ENCODE results near the gene BCL7A.

Gene BCL7A

GRCh38 chr12:122079532-122080081, 57.9 kb downstream of the BCL7A start:
- no peak for DNase-seq

GRCh38 chr12:122080149-122081082, 58.7 kb downstream of the BCL7A start:
- no peak for DNase-seq

GRCh38 chr12:122081083-122081696, 59.5 kb downstream of the BCL7A start:
- no peak for DNase-seq

DNA sequence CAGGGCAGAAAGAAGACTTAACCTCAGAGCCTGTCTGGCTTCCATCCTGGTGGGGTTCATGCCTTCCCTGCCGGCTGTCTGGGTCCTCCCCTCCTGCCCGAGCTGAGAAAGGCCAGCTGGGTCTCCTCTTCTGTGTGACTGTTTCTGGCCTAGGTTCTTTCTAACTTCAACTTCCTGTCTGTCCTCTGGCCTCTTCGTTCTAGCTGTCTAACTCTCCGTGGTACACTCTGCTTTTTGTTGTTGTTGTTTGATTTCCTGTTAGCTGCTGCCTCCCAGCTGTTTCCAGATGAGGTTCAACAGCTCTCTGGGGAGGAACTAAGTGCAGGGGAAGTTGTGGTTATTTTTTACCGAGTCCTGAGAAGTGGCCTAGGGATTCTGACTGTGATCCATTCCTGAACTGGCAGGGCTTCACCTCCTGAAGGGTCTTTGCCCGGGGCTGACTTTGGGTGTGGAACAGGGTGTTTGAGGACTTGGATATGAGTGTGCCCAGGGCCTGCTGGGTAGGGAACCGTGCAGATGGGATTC, 60.1 kb downstream of the BCL7A start:
- no peak for DNase-seq

DNA sequence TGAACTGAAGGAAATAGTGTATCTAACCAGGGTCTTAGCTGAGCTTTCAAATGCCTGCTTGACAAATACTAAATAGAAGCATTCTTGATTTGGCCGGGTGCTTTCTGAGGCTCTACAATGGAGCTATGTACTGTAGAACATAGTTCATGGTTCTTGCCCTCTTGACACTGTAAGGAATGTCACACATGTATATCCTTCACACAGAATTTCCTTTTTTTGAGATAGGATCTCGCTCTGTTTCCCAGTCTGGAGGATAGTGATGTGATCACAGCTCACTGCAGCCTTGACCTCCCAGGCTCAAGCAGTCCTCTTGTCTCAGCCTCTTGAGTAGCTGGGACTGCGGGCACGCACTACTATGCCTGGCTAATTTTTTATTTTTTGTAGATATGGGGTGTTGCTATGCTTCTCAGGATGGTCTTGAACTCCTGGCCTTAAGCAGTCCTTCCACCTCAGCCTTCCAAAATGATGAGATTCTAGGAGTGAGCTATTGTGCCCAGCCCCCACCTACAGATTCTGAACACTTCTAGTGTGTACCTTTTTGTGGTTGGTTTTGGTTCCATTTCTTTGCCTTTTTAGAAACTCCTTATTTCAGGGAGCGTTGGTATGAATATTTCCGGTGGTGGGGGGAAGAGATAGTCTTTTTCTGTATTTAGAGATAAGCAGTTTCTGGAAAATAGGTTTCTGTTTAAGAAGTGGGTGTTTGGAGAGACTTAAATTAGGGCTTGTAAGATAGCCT, 61.1 kb downstream of the BCL7A start:
- peak; percentile 26 for DNase-seq

DNA sequence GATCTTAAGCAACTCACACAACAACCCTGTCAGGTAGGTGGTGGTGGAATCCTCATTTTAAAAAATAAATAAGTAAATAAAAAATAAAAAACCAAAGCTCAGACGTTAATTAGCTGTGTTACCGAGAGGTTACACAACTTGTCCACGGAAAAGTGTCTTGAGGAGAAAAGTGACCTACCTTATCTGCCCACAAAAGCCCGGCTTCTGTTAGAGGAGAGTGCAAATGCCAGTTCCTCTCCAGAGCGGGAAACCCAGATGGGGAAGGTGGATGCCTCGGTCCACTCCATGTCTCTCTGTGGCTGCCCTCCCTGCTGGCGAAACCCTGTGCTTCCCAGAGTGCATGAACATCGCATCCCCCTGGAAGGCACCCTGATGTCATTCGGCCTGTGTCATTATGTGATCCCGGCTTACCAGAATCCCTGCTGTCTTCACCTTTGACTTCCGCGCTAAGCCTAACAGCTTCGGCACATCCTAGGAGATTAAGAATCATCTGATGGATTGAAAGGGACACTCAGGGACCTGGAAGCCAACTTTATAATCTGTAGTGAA, 63.2 kb downstream of the BCL7A start:
- DNase-seq = no peak

GRCh38 chr12:122085591-122085990, 63.9 kb downstream of the BCL7A start:
- DNase-seq = no peak

- DNase-seq = no peak
Measured at GRCh38 chr12:122086116-122086515, 64.4 kb downstream of the BCL7A start.

DNA sequence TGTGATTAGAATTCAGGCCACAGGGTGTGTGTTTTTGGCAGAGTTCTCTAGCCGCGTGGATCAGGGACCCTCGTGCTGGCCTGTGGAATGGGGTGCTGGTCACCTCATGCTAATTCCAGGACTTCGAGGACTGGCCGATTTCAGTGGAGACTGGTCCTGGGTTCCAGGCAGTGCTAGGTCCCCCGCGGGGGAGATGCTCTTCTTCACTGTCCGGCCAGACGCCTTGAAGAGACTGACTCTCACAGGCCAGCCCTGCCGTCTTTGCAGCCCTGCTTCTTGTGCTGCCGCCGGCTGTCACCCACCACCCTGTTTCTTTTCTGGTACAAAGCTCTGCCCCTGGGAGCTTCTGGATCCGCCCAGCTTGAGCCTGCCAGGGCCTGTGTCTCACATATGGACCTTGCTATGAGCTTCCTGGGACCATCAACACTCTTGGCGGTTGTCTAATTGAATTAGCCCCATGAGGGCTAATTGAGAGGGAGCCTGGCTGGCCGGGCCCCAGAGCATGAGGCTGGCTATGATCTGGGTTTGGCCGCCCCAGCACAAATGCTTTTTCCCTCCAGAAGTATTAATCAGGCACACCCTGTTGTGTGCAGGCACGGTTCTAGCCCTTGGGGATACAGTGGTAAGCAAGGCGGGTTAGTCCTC, 65.1 kb downstream of the BCL7A start:
- DNase-seq = no peak

DNA sequence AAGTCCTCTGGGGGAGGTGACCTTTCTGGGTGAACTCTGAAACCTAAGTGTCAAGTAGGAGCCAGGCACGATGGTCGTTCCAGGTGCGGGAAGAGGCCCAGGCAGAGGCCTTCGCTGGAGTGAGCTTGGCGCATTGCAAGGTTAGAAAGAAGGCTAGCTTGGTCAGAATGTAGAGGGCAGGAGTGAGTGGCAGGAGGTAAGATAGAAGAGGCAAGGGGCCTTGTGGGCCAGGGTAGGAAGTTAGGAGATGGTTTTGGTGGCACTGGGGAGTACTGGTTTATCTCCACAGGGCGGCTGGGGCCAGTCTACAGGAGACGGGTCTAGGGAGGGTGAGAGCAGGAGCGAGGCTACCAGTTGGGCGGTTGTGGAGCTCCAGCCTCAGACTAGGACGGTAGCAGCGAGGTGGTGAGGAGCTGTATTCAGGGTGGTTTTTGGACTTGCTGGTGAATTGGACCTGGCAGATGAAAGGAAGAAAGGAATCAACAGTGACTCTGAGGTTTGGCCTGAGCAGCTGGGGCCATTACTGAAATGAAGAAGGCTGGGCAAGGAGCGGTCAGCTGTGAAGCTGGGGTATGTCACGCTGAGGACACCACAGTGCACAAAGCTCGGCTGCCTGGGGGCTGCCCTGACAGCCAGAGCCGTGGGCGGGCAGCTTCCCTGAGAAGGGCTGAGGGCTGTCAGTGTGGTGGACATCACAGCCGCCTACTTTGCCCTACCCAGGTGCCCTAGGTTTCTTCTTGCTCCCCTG, 65.9 kb downstream of the BCL7A start:
- no peak for DNase-seq

GRCh38 chr12:122088179-122088810, 66.6 kb downstream of the BCL7A start:
- DNase-seq = no peak

- DNase-seq = no peak
Measured at GRCh38 chr12:122089077-122089476, 67.4 kb downstream of the BCL7A start.

DNA sequence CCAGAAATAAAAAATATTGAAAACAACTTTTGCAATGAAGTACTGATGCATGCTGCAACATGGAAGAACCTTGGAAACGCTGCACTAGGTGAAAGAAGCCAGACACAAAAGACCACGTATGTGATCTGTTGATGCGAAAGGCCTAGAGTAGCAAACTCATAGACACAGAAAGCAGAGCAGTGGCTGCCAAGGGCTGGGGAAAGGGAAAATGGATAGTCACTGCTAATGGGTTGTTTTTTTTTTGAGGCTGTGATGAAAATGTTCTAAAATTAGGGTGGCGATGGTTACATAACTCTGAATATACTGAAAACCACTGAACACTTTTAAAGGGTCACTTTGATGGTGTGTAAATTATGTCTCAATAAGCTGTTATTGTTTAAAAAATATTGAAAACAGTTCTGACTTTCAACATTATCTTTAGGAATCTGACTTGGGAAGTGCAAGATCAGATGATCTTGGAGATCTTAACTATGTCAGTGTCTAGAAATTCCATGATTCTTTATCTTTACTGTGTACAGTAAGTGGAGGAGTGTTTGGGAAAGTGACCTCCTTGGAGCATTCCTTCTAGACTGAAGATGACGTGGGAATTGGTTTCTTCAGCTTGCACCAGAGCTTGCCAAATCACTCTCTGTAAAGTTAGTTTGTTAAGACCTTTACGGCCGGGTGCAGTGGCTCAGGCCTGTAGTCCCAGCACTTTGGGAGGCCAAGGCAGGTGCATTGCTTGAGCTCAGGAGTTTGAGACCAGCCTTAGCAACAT, 69.3 kb downstream of the BCL7A start:
- no peak for DNase-seq

GRCh38 chr12:122093098-122093883, 71.6 kb downstream of the BCL7A start:
- DNase-seq = no peak

- no peak for DNase-seq
Measured at GRCh38 chr12:122094137-122094734, 72.6 kb downstream of the BCL7A start.

DNA sequence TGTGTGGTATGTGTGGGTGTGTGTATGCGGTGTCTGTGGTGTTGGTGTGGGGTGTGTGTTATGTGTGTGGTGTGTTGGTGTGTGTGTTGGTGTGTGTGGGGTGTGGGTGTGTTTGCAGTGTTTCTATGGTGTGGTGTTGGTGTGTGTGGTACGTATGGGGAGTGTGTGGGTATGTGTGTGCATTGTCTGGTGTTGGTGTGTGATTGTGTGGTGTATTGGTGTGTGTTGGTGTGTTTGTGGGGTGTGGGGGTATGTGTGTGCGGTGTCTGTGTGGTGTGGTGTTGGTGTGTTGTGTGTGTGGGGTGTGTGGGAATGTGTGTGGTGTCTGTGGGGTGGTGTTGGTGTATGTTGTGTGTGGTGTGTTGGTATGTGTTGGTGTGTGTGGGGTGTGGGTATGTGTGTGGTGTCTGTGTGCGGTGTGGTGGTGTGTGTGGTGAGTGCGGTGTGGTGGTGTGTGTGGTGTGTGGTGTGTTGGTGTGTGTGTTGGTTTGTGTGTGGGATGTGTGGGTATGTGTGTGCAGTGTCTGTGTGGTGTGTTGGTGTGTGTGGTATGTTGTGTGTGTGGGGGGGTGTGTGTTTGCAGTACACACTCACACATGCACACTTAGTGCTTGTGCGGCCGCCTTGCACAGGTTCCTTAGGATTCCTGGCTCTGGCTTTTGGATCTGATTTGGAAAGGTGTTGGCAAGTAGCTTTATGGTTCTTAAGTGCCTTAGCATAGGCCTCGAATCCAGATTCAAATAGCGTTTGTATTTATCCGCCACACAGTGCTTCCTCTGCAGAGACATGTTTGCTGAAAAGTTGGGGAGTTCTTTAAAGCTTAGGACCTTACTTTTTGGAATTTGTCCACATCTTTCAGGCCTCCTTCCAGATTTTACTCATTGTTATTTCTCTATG, 73.3 kb downstream of the BCL7A start:
- no peak for DNase-seq

DNA sequence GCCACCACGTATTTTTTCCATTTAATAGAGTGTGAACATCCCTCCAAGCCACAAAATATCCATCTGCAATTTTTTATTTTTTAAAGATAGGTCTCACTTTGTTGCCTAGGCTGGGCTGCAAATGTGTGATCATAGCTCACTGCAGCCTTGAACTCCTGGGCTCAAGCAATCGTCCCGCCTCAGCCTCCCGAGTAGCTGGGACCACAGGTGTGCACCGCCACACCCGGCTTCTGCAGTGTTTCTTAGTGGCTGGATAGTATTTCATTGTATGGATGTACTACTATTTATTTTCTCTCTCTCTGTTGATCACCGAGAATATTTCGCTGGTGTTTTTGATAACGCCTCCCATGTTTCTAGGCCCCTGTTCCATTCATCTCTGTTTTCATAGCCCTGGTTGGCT, 74.3 kb downstream of the BCL7A start:
- DNase-seq = no peak
